ENCODE data around the gene IL1RAPL2.
"Not testable (repeated sequence)": the region's sequence is repeated elsewhere in the genome, so short reads cannot be mapped to it uniquely, and the experiment has no call there.

The IL1RAPL2 gene

DNA sequence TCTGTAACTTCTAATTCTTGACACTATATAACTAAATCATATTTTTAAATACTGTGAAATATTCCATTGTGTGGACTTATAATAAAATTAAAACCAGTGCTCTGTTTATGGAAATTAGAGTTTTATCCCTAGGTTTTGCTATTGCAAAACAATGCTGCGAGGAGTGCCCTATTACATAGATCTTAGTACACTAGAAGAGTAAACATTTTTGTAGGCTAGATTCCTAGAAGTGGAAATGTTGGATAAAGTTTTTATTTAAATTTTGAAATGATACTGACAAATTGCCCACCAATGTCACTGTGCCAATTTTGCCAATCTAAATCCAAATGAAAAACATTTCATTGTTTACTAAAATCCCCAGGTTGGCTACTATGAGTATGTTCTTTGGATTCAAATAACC is 99.7 kb downstream of the IL1RAPL2 start:
- TF ChIP-seq, protein P1, sequence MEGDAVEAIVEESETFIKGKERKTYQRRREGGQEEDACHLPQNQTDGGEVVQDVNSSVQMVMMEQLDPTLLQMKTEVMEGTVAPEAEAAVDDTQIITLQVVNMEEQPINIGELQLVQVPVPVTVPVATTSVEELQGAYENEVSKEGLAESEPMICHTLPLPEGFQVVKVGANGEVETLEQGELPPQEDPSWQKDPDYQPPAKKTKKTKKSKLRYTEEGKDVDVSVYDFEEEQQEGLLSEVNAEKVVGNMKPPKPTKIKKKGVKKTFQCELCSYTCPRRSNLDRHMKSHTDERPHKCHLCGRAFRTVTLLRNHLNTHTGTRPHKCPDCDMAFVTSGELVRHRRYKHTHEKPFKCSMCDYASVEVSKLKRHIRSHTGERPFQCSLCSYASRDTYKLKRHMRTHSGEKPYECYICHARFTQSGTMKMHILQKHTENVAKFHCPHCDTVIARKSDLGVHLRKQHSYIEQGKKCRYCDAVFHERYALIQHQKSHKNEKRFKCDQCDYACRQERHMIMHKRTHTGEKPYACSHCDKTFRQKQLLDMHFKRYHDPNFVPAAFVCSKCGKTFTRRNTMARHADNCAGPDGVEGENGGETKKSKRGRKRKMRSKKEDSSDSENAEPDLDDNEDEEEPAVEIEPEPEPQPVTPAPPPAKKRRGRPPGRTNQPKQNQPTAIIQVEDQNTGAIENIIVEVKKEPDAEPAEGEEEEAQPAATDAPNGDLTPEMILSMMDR (IDR thresholded peaks at IDR 0.05; ENCODE audit: insufficient read depth, low read length, poor library complexity, severe bottlenecking): no peak
- DNase-seq (ENCODE audit: extremely low read depth, insufficient read length): no peak
- no peaks in the 10 kb centered on the region for H3K27me3 ChIP-seq (replicated peaks; ENCODE audit: control insufficient read depth, insufficient read depth, low read length)
- no peaks in the 10 kb centered on the region for H3K36me3 ChIP-seq (ENCODE audit: control insufficient read depth, insufficient read depth, low read length)
- H3K4me3 ChIP-seq (replicated peaks; ENCODE audit: low read depth, low read length): no peak overlapping the region

DNA sequence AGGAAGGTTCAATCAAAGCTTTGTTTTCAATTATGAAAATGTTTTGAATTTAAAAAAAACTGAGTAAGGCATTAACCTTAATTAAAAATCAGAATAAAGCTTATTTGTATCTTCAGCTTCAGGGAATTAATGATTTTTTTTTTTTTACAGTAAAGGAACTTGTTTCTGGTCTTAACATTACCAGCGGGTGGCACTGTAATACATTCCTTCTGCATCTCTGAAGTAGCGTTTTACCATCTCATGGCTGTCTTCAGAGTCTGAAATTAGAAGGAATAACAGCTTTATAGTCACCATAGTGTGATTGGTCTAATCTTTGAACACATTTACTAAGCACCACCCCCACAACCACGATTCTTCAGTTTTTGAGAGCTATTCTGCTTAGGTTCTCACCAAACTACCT is 102.6 kb downstream of the IL1RAPL2 start:
- Histone ChIP-seq H3K4me3 (replicated peaks; ENCODE audit: low read depth, low read length) (no peak overlapping the region), H3K36me3 (ENCODE audit: control insufficient read depth, insufficient read depth, low read length) (no peaks in the 10 kb centered on the region), H3K27me3 (replicated peaks; ENCODE audit: control insufficient read depth, insufficient read depth, low read length) (no peaks in the 10 kb centered on the region)
- TF ChIP-seq, protein P1 (IDR thresholded peaks at IDR 0.05; ENCODE audit: insufficient read depth, low read length, poor library complexity, severe bottlenecking): no peak
- DNase-seq (ENCODE audit: extremely low read depth, insufficient read length): no peak

DNA sequence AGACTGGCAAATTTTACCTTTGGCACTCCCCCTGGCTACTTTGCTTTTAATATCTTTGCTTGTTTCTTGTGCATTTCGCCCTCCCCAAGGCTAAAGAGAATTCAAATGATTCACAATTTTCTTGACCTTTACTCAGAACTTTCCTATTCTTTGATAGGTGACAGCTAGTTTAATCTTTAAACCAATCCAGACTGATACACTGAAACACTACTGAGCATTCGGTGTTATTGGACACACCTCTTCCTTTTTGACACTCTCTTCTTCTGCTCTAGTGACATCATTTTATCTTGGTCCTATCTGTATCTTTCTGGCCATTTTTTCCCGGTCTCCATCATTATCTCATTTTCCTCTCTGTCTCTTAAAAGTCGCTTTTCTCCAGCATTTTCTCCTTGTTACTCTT is 103.1 kb downstream of the IL1RAPL2 start:
- Histone ChIP-seq H3K4me3 (replicated peaks; ENCODE audit: low read depth, low read length) (no peak overlapping the region), H3K36me3 (ENCODE audit: control insufficient read depth, insufficient read depth, low read length) (no peaks in the 10 kb centered on the region), H3K27me3 (replicated peaks; ENCODE audit: control insufficient read depth, insufficient read depth, low read length) (no peaks in the 10 kb centered on the region)
- TF ChIP-seq, protein P1 (IDR thresholded peaks at IDR 0.05; ENCODE audit: insufficient read depth, low read length, poor library complexity, severe bottlenecking): no peak
- DNase-seq (ENCODE audit: extremely low read depth, insufficient read length): no peak

DNA sequence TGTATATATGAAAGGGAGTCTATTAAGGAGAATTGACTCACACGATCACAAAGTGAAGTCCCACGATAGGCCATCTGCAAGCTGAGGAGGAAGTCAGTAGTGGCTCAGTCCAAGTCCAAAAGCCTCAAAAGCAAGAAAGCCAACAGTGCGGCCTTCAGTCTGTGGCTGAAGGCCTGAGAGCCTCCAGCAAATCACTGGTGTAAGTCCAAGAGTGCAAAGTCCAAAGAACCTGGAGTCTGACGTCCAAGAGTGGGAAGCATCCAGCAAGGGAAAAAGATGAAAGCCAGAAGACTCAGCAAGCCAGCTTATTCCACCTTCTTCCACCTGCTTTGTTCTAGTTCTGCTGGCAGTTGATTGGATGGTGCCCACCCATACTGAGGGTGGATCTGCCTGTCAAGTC is 104.1 kb downstream of the IL1RAPL2 start:
- H3K4me3 ChIP-seq (replicated peaks; ENCODE audit: low read depth, low read length): no peak overlapping the region
- H3K36me3 ChIP-seq (ENCODE audit: control insufficient read depth, insufficient read depth, low read length): no peaks in the 10 kb centered on the region
- TF ChIP-seq, protein P1 (IDR thresholded peaks at IDR 0.05; ENCODE audit: insufficient read depth, low read length, poor library complexity, severe bottlenecking): no peak
- no peaks in the 10 kb centered on the region for H3K27me3 ChIP-seq (replicated peaks; ENCODE audit: control insufficient read depth, insufficient read depth, low read length)
- DNase-seq (ENCODE audit: extremely low read depth, insufficient read length): no peak

DNA sequence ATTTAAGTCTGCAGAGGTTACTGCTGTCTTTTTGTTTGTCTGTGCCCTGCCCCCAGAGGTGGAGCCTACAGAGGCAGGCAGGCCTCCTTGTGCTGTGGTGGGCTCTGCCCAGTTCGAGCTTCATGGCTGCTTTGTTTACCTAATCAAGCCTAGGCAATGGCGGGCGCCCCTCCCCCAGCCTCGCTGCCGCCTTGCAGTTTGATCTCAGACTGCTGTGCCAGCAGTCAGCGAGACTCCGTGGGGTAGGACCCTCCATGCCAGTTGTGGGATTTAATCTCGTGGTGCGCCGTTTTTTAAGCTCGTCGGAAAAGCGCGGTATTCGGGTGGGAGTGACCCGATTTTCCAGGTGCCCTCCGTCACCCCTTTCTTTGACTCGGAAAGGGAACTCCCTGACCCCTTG is 111.5 kb downstream of the IL1RAPL2 start:
- H3K27me3 ChIP-seq (replicated peaks; ENCODE audit: control insufficient read depth, insufficient read depth, low read length); H3K4me3 ChIP-seq (replicated peaks; ENCODE audit: low read depth, low read length); H3K36me3 ChIP-seq (ENCODE audit: control insufficient read depth, insufficient read depth, low read length); DNase-seq (ENCODE audit: extremely low read depth, insufficient read length): not testable (repeated sequence)

DNA sequence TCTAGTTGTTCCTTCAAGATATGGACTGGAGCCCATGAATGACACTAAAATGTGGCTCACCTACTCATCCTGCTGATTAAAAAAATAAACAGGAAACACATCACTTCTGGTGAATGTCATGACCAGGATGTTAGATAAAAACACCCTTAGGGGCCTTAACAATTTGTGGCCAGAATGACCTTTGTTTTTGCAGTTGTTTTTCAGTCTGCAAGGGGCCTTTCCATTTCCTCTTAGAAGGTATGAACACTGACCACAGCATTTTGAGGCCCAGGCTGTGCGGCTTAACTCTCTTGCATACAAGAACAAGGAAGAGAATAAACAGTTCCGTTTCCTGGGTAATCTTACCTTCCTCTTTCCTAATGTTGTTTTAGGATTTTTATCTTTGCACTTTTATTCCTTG is 113.2 kb downstream of the IL1RAPL2 start:
- no peaks in the 10 kb centered on the region for H3K27me3 ChIP-seq (replicated peaks; ENCODE audit: control insufficient read depth, insufficient read depth, low read length)
- no peak for DNase-seq (ENCODE audit: extremely low read depth, insufficient read length)
- no peak overlapping the region for H3K4me3 ChIP-seq (replicated peaks; ENCODE audit: low read depth, low read length)
- no peaks in the 10 kb centered on the region for H3K36me3 ChIP-seq (ENCODE audit: control insufficient read depth, insufficient read depth, low read length)
- TF ChIP-seq, protein P1 (IDR thresholded peaks at IDR 0.05; ENCODE audit: insufficient read depth, low read length, poor library complexity, severe bottlenecking): no peak

Measured in GM06990 (cell line).